Activated naive CD4-positive, alpha-beta T cell treated with anti-CD3 and anti-CD28 coated beads, Interleukin-2, amount 50 U/mL, for 24 hours (primary cell): ENCODE measurements around the gene UQCC2.

Source experiments
- H3K27ac Mint-ChIP-seq: one replicate; pipeline ENCODE4 v1.8.0; 2021; ENCODE audit warnings: mild to moderate bottlenecking, mixed read lengths
- H3K27me3 Mint-ChIP-seq: one replicate; pipeline ENCODE4 v1.8.0; 2021; ENCODE audit warnings: mixed read lengths
- H3K36me3 Mint-ChIP-seq: one replicate; pipeline ENCODE4 v1.8.0; 2021; ENCODE audit warnings: mixed read lengths
- H3K4me1 Mint-ChIP-seq: one replicate; pipeline ENCODE4 v1.8.0; 2021; ENCODE audit warnings: mixed read lengths
- H3K4me3 Mint-ChIP-seq: one replicate; pipeline ENCODE4 v1.8.0; 2021; ENCODE audit warnings: mild to moderate bottlenecking, mixed read lengths
- H3K9me3 Mint-ChIP-seq: one replicate; pipeline ENCODE4 v1.8.0; 2021; ENCODE audit warnings: mixed read lengths

The UQCC2 gene

GRCh38 chr6:33711140-33712129 is at the start of gene UQCC2:
Gene UQCC2, minus strand, starts transcription at chr6:33711700. Its CDS starts 14 bp downstream, at chr6:33711686.
- Mint-ChIP-seq H3K27me3 (no peaks in the 10 kb centered on the region), H3K27ac (peak within 1 kb of the TSS; percentile 99)

GRCh38 chr6:33759887-33760629 is 48.6 kb upstream of the UQCC2 start:
- Mint-ChIP-seq H3K4me3 (no peak overlapping the region), H3K27ac (no peak overlapping the region), H3K9me3 (no peaks in the 10 kb centered on the region), H3K36me3 (no peaks in the 10 kb centered on the region), H3K4me1 (no peaks in the 10 kb centered on the region), H3K27me3 (no peaks in the 10 kb centered on the region)

More at GRCh38 chr6:33711140-33712129, at the start of gene UQCC2:
- Mint-ChIP-seq H3K9me3 (no peaks in the 10 kb centered on the region), H3K4me1 (peaks cover 39% of the 10 kb centered on the region), H3K4me3 (peak within 1 kb of the TSS; percentile 98), H3K36me3 (peaks cover 16% of the 10 kb centered on the region)

GRCh38 chr6:33758815-33759216 is 47.3 kb upstream of the UQCC2 start:
- no peaks in the 10 kb centered on the region for H3K27me3 Mint-ChIP-seq
- no peaks in the 10 kb centered on the region for H3K4me1 Mint-ChIP-seq
- H3K27ac Mint-ChIP-seq = no peak overlapping the region

GRCh38 chr6:33757906-33758305 is 46.4 kb upstream of the UQCC2 start:
- Mint-ChIP-seq H3K36me3 (no peaks in the 10 kb centered on the region), H3K27ac (no peak overlapping the region)

More at GRCh38 chr6:33758815-33759216, 47.3 kb upstream of the UQCC2 start:
- H3K9me3 Mint-ChIP-seq = no peaks in the 10 kb centered on the region
- H3K36me3 Mint-ChIP-seq = no peaks in the 10 kb centered on the region
- no peak overlapping the region for H3K4me3 Mint-ChIP-seq

GRCh38 chr6:33757113-33757512 is 45.6 kb upstream of the UQCC2 start:
- Mint-ChIP-seq H3K36me3 (no peaks in the 10 kb centered on the region), H3K27me3 (no peaks in the 10 kb centered on the region), H3K4me3 (no peak overlapping the region), H3K9me3 (no peaks in the 10 kb centered on the region), H3K4me1 (no peaks in the 10 kb centered on the region), H3K27ac (no peak overlapping the region)

More at GRCh38 chr6:33757906-33758305, 46.4 kb upstream of the UQCC2 start:
- Mint-ChIP-seq H3K4me3 (no peak overlapping the region), H3K9me3 (no peaks in the 10 kb centered on the region), H3K4me1 (no peaks in the 10 kb centered on the region), H3K27me3 (no peaks in the 10 kb centered on the region)

GRCh38 chr6:33756211-33756954 is 44.9 kb upstream of the UQCC2 start:
- Mint-ChIP-seq H3K4me1 (no peaks in the 10 kb centered on the region), H3K9me3 (no peaks in the 10 kb centered on the region), H3K36me3 (no peaks in the 10 kb centered on the region), H3K27me3 (no peaks in the 10 kb centered on the region), H3K4me3 (no peak overlapping the region), H3K27ac (no peak overlapping the region)

GRCh38 chr6:33755070-33755869 is 43.8 kb upstream of the UQCC2 start:
- no peaks in the 10 kb centered on the region for H3K9me3 Mint-ChIP-seq
- no peak overlapping the region for H3K4me3 Mint-ChIP-seq
- H3K36me3 Mint-ChIP-seq = no peaks in the 10 kb centered on the region
- H3K27me3 Mint-ChIP-seq = no peaks in the 10 kb centered on the region
- H3K4me1 Mint-ChIP-seq = no peaks in the 10 kb centered on the region
- H3K27ac Mint-ChIP-seq = no peak overlapping the region

- Mint-ChIP-seq H3K4me3 (no peak overlapping the region), H3K4me1 (no peaks in the 10 kb centered on the region), H3K27ac (no peak overlapping the region), H3K27me3 (no peaks in the 10 kb centered on the region), H3K9me3 (no peaks in the 10 kb centered on the region), H3K36me3 (no peaks in the 10 kb centered on the region)
Observed at GRCh38 chr6:33754222-33754621, 42.7 kb upstream of the UQCC2 start.

- H3K27ac Mint-ChIP-seq = no peak overlapping the region
- no peaks in the 10 kb centered on the region for H3K36me3 Mint-ChIP-seq
- H3K27me3 Mint-ChIP-seq = no peaks in the 10 kb centered on the region
- H3K9me3 Mint-ChIP-seq = no peaks in the 10 kb centered on the region
- no peaks in the 10 kb centered on the region for H3K4me1 Mint-ChIP-seq
- H3K4me3 Mint-ChIP-seq = no peak overlapping the region
Observed at GRCh38 chr6:33752646-33753015, 41.1 kb upstream of the UQCC2 start.

GRCh38 chr6:33751771-33752645 is 40.5 kb upstream of the UQCC2 start:
- Mint-ChIP-seq H3K27me3 (no peaks in the 10 kb centered on the region), H3K4me3 (no peak overlapping the region), H3K36me3 (no peaks in the 10 kb centered on the region), H3K9me3 (no peaks in the 10 kb centered on the region), H3K4me1 (no peaks in the 10 kb centered on the region), H3K27ac (no peak overlapping the region)

- no peak overlapping the region for H3K27ac Mint-ChIP-seq
- no peaks in the 10 kb centered on the region for H3K9me3 Mint-ChIP-seq
- no peaks in the 10 kb centered on the region for H3K36me3 Mint-ChIP-seq
- no peaks in the 10 kb centered on the region for H3K4me1 Mint-ChIP-seq
- H3K27me3 Mint-ChIP-seq = no peaks in the 10 kb centered on the region
- no peak overlapping the region for H3K4me3 Mint-ChIP-seq
Observed at GRCh38 chr6:33750244-33750991, 38.9 kb upstream of the UQCC2 start.

- peaks cover under 1% of the 10 kb centered on the region for H3K4me1 Mint-ChIP-seq
- no peak overlapping the region for H3K27ac Mint-ChIP-seq
- H3K9me3 Mint-ChIP-seq = no peaks in the 10 kb centered on the region
- H3K36me3 Mint-ChIP-seq = no peaks in the 10 kb centered on the region
- H3K4me3 Mint-ChIP-seq = no peak overlapping the region
- no peaks in the 10 kb centered on the region for H3K27me3 Mint-ChIP-seq
Observed at GRCh38 chr6:33749401-33749800, 37.9 kb upstream of the UQCC2 start.

- peaks cover 4% of the 10 kb centered on the region for H3K4me1 Mint-ChIP-seq
- no peaks in the 10 kb centered on the region for H3K9me3 Mint-ChIP-seq
- H3K27me3 Mint-ChIP-seq = no peaks in the 10 kb centered on the region
- H3K27ac Mint-ChIP-seq = no peak overlapping the region
- H3K4me3 Mint-ChIP-seq = no peak overlapping the region
- H3K36me3 Mint-ChIP-seq = no peaks in the 10 kb centered on the region
Observed at GRCh38 chr6:33748841-33749240, 37.3 kb upstream of the UQCC2 start.
